ENCODE results near the gene BCKDHB. TPM values are rescaled to one million over a fixed set of nuclear protein-coding genes. Genes with fewer than 3 reads are reported as not detected.

The BCKDHB gene
- total and polyA plus RNA-seq, 10 donors, result 6.3 to 16.4 (median 11.0) TPM

DNA sequence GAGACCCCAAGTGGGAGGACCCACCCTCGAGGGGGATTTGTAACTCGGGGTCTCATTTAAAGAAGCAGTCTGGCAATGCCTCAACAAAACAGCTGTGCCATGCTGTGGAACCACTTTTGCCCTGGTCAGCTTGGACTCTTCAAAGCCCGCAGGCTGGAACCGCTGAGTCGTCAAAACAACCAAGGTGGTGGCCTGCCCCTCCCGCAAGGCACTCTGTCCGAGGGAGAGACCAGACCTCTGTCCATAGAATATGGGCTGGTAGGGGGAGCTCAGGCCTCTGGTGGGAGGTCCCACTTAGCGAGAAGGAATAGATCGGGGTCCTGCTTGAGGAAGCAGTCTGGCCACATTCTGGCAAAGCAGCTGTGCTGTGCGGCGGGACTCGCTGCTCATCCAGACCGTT lies 208.1 kb downstream of the BCKDHB start:
- H3K27me3 ChIP-seq (replicated peaks in 1 of 7), result no peaks in the 10 kb centered on the region
- H3K9me3 ChIP-seq, result peaks cover 0 to 25% (median 5%) of the 10 kb centered on the region in 8 donors
- H3K4me3 ChIP-seq, result no peak overlapping the region
- 92 to 98% (median 96%) methylated on average over 10 to 13 of the region's 13 CpGs for WGBS, 5 donors
- no peak overlapping the region for H3K27ac ChIP-seq
- no peaks in the 10 kb centered on the region for H3K36me3 ChIP-seq
- H3K4me1 ChIP-seq, result no peaks in the 10 kb centered on the region
- intact Hi-C loops (cut with DNase I; ENCODE audit: low total_unique reads), result no loop called here
- TF ChIP-seq, protein P1, sequence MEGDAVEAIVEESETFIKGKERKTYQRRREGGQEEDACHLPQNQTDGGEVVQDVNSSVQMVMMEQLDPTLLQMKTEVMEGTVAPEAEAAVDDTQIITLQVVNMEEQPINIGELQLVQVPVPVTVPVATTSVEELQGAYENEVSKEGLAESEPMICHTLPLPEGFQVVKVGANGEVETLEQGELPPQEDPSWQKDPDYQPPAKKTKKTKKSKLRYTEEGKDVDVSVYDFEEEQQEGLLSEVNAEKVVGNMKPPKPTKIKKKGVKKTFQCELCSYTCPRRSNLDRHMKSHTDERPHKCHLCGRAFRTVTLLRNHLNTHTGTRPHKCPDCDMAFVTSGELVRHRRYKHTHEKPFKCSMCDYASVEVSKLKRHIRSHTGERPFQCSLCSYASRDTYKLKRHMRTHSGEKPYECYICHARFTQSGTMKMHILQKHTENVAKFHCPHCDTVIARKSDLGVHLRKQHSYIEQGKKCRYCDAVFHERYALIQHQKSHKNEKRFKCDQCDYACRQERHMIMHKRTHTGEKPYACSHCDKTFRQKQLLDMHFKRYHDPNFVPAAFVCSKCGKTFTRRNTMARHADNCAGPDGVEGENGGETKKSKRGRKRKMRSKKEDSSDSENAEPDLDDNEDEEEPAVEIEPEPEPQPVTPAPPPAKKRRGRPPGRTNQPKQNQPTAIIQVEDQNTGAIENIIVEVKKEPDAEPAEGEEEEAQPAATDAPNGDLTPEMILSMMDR (IDR thresholded peaks at IDR 0.05 in 8 of 11, conservative IDR thresholded peaks at IDR 0.05 in 3 of 11), result no peak
- TF ChIP-seq POLR2AphosphoS5 (IDR thresholded peaks at IDR 0.05) (no peak), POLR2A (IDR thresholded peaks at IDR 0.05) (no peak)
- peak; percentile 61 for DNase-seq

DNA sequence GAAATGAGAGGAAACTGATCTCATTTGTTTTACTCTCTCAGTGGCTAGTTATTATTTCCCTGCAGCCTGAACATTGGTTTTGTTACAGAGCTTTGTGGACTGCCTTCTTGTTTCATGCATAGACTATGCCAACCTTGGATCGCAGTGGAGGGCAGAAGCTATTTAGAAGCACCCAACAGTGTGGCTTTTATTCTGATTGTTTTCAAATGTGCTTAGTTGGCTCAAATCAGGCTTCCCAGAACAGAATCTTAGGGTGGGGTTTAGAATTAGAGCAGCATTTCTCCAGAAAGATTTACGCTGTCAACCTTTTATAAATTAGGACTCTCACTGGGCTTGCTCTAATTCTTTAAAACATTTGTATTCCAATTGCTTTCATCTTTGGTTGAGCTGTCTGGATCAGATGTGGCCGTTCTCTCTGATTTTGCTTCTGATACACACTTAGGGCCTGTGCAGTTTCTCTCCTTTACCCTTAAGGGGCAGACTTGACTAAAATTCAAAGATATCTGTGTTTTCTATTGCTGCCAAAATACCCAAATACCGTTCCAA lies 210.3 kb downstream of the BCKDHB start:
- Histone ChIP-seq H3K4me1 (no peaks in the 10 kb centered on the region), H3K36me3 (no peaks in the 10 kb centered on the region), H3K9me3 (peaks cover 0 to 22% (median 5%) of the 10 kb centered on the region in 8 donors), H3K4me3 (no peak overlapping the region), H3K27ac (no peak overlapping the region), H3K27me3 (replicated peaks in 1 of 7) (no peaks in the 10 kb centered on the region)
- no peak for DNase-seq
- 79 to 88% (median 85%) methylated on average over 4 of the region's 4 CpGs for WGBS, 5 donors
- intact Hi-C loops (cut with DNase I; ENCODE audit: low total_unique reads), result no loop called here
- TF ChIP-seq POLR2A (IDR thresholded peaks at IDR 0.05) (no peak), POLR2AphosphoS5 (IDR thresholded peaks at IDR 0.05) (no peak)
- TF ChIP-seq, protein P1 (IDR thresholded peaks at IDR 0.05 in 8 of 11, conservative IDR thresholded peaks at IDR 0.05 in 3 of 11), result no peak

DNA sequence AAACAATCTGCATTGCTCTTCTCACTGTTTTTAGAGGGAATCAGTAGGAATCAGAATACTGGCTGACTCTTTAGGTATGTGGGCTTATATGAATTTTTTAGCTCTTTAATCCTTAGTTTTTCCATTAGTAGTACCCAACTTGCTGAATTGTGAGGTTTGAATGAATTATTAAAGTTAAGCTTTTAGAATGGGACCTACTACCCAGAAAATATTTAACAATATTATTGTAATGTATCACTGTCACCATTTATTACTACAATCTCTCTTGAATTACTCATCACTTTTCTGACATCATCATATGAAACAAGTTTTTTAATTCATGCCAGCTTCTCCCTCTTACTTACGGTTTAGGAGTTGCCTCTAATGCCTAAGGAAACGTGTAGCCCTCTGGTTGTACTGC lies 212.7 kb downstream of the BCKDHB start:
- H3K4me3 ChIP-seq, result no peak overlapping the region
- intact Hi-C loops (cut with DNase I; ENCODE audit: low total_unique reads), result no loop called here
- peaks cover 0 to 2% (median 0%) of the 10 kb centered on the region in 8 donors for H3K9me3 ChIP-seq
- H3K27ac ChIP-seq, result no peak overlapping the region
- no peaks in the 10 kb centered on the region for H3K27me3 ChIP-seq (replicated peaks in 1 of 7)
- DNase-seq, result no peak
- TF ChIP-seq POLR2A (IDR thresholded peaks at IDR 0.05) (no peak), POLR2AphosphoS5 (IDR thresholded peaks at IDR 0.05) (no peak)
- TF ChIP-seq, protein P1 (IDR thresholded peaks at IDR 0.05 in 8 of 11, conservative IDR thresholded peaks at IDR 0.05 in 3 of 11), result no peak
- no peaks in the 10 kb centered on the region for H3K4me1 ChIP-seq
- H3K36me3 ChIP-seq, result no peaks in the 10 kb centered on the region
- 80 to 94% (median 88%) methylated on average over 2 of the region's 2 CpGs for WGBS, 5 donors

DNA sequence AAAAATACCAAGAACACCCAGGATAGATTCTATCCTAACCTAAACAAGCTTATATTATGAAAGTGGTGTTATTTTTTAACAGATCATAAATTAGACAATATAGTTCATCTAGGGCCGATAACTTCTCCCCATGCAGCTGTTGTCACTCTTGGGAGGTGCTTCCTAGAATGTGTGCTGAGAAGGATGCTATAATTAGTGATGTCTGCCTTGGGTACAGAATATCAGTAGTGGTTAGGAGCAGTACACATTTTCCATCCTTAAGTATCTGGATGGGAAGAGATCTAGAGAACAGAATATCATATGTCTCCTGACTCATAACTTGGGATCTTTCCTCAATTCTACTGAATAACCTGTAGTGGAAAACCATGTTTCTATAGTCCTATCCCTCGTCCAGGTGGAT lies 214.5 kb downstream of the BCKDHB start:
- intact Hi-C loops (cut with DNase I; ENCODE audit: low total_unique reads), result no loop called here
- no peak overlapping the region for H3K4me3 ChIP-seq
- 89 to 100% (median 93%) methylated on average over 2 of the region's 2 CpGs for WGBS, 5 donors
- no peaks in the 10 kb centered on the region for H3K27me3 ChIP-seq (replicated peaks in 1 of 7)
- no peak overlapping the region for H3K27ac ChIP-seq
- H3K4me1 ChIP-seq, result no peaks in the 10 kb centered on the region
- H3K36me3 ChIP-seq, result no peaks in the 10 kb centered on the region
- TF ChIP-seq POLR2AphosphoS5 (IDR thresholded peaks at IDR 0.05) (no peak), POLR2A (IDR thresholded peaks at IDR 0.05) (no peak)
- TF ChIP-seq, protein P1 (IDR thresholded peaks at IDR 0.05 in 8 of 11, conservative IDR thresholded peaks at IDR 0.05 in 3 of 11), result no peak
- no peak for DNase-seq
- no peaks in the 10 kb centered on the region for H3K9me3 ChIP-seq
